Raji (cell line): ENCODE measurements around the gene CSMD2.

Experiments
- POLR2A ChIP-seq: IDR thresholded peaks from 2 replicates; pipeline ENCODE4 v1.6.1; 2011; ENCODE audit warnings: low read depth, low read length, control low read depth; ENCODE audit not compliant: insufficient read depth

The CSMD2 gene

GRCh38 chr1:33972676-33973395 lies 192.2 kb downstream of the CSMD2 start:
- no peak for TF ChIP-seq POLR2A

GRCh38 chr1:33971913-33972312 lies 193.1 kb downstream of the CSMD2 start:
- no peak for TF ChIP-seq POLR2A

GRCh38 chr1:33971018-33971710 lies 193.9 kb downstream of the CSMD2 start:
- TF ChIP-seq POLR2A = no peak

GRCh38 chr1:33970148-33970825 lies 194.7 kb downstream of the CSMD2 start:
- no peak for TF ChIP-seq POLR2A

GRCh38 chr1:33966346-33967141 lies 198.5 kb downstream of the CSMD2 start:
- TF ChIP-seq POLR2A = no peak

- no peak for TF ChIP-seq POLR2A
These were observed 199.9 kb downstream of the CSMD2 start for GRCh38 chr1:33965086-33965485.

GRCh38 chr1:33962061-33962460 lies 203.0 kb downstream of the CSMD2 start:
- TF ChIP-seq POLR2A = no peak

GRCh38 chr1:33960188-33960895 lies 204.7 kb downstream of the CSMD2 start:
- no peak for TF ChIP-seq POLR2A

- TF ChIP-seq POLR2A = no peak
These were observed 207.2 kb downstream of the CSMD2 start for GRCh38 chr1:33957854-33958253.

GRCh38 chr1:33955096-33955495 lies 209.9 kb downstream of the CSMD2 start:
- no peak for TF ChIP-seq POLR2A

GRCh38 chr1:33949570-33949969 lies 215.5 kb downstream of the CSMD2 start:
- TF ChIP-seq POLR2A = no peak

- no peak for TF ChIP-seq POLR2A
These were observed 216.7 kb downstream of the CSMD2 start for GRCh38 chr1:33948291-33948690.

- TF ChIP-seq POLR2A = no peak
These were observed 218.2 kb downstream of the CSMD2 start for GRCh38 chr1:33946836-33947235.

- no peak for TF ChIP-seq POLR2A
These were observed 220.2 kb downstream of the CSMD2 start for GRCh38 chr1:33944846-33945245.

- no peak for TF ChIP-seq POLR2A
These were observed 221.1 kb downstream of the CSMD2 start for GRCh38 chr1:33943978-33944377.
